ENCODE measurements around the gene GPR157. TPM values are rescaled to one million over a fixed set of nuclear protein-coding genes. Genes with fewer than 3 reads are reported as not detected.

Gene GPR157
- total RNA-seq, 2 donors from 2014 or later = 10.3 to 13.0 TPM

- no peak for DNase-seq (ENCODE audit: low spot score)
- Histone ChIP-seq H3K9me3 (no peaks in the 10 kb centered on the region), H3K36me3 (no peaks in the 10 kb centered on the region), H3K27ac (no peak overlapping the region), H3K4me1 (peaks cover 0 to 15% of the 10 kb centered on the region in 2 donors), H3K4me3 (no peak overlapping the region), H3K27me3 (no peaks in the 10 kb centered on the region)
- TF ChIP-seq CTCF (IDR thresholded peaks at IDR 0.05) = no peak
Observed at GRCh38 chr1:9080705-9081291, 48.1 kb downstream of the GPR157 start.

GRCh38 chr1:9079988-9080704 lies 48.8 kb downstream of the GPR157 start:
- no peak for TF ChIP-seq CTCF (IDR thresholded peaks at IDR 0.05)
- peaks cover 0 to 8% of the 10 kb centered on the region in 2 donors for H3K4me1 ChIP-seq

DNA sequence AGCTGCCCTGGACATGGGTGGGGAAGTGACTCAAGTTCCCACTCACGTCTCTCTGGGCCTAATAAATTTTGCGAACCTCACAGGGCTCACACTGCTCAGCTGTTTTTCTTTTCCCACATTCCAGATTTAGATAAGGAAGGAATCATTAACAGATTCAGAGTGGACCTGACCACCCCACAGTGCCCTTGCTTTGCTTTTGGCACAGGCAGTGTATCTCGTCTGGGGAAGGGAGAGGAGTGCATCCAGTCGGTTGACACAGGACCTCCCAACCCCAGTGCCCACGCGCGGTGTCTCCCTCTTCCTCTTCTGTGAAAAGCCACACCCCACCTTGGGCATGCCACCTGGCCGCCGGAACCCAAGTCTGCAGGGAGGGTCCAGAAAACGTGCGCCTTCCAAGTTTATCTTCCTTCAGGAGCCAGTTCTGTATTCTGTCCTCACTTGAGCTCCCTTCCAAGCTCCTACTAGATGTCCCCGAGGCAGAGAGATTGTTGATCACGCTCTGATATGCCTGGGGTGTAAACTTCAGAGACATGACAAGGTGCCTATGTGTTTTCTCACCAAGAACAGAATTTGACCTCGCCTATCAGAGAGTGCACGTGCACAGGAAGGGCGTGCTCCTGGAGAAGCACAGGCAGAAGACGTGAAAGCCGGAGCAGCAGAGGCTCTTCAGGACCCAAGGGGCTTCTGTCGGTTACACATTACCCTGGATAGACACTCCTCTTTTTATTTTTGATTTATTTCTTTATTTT lies 50.0 kb downstream of the GPR157 start:
- no peak for TF ChIP-seq CTCF (IDR thresholded peaks at IDR 0.05)
- Histone ChIP-seq H3K9me3 (no peaks in the 10 kb centered on the region), H3K36me3 (no peaks in the 10 kb centered on the region), H3K4me3 (no peak overlapping the region), H3K27ac (no peak overlapping the region), H3K27me3 (no peaks in the 10 kb centered on the region), H3K4me1 (no peaks in the 10 kb centered on the region)
- no peak for DNase-seq (ENCODE audit: low spot score)

More at GRCh38 chr1:9079988-9080704, 48.8 kb downstream of the GPR157 start:
- no peak for DNase-seq (ENCODE audit: low spot score)
- Histone ChIP-seq H3K9me3 (no peaks in the 10 kb centered on the region), H3K27ac (no peak overlapping the region), H3K27me3 (no peaks in the 10 kb centered on the region), H3K4me3 (no peak overlapping the region), H3K36me3 (no peaks in the 10 kb centered on the region)

- H3K27me3 ChIP-seq = no peaks in the 10 kb centered on the region
- no peak for DNase-seq (ENCODE audit: low spot score)
- no peak overlapping the region for H3K27ac ChIP-seq
- no peak for TF ChIP-seq CTCF (IDR thresholded peaks at IDR 0.05)
- no peaks in the 10 kb centered on the region for H3K36me3 ChIP-seq
- no peak overlapping the region for H3K4me3 ChIP-seq
- no peaks in the 10 kb centered on the region for H3K9me3 ChIP-seq
- no peaks in the 10 kb centered on the region for H3K4me1 ChIP-seq
Observed at GRCh38 chr1:9078015-9078751, 50.7 kb downstream of the GPR157 start.

DNA sequence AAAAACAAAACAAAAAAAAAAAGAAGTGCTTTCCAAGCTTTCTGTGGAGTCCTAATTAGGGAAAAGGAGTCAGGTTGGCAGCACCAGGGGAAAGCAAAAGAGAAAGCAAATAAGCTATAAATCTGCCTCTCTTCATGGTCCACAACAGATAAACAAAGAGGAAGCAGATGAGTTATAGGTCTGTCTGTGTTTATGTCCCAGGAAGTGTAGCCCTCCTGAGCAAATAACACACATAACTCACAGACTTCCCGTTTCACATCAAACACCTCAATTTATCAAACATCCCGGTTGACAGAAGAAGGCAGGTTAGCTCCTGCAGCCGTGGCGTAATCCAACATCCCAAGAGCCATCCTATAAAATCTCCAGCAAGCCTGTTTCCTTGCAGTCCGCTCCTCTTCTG lies 53.9 kb downstream of the GPR157 start:
- Histone ChIP-seq H3K4me1 (no peaks in the 10 kb centered on the region), H3K36me3 (no peaks in the 10 kb centered on the region), H3K27ac (no peak overlapping the region), H3K9me3 (no peaks in the 10 kb centered on the region), H3K4me3 (no peak overlapping the region), H3K27me3 (no peaks in the 10 kb centered on the region)
- no peak for DNase-seq (ENCODE audit: low spot score)
- no peak for TF ChIP-seq CTCF (IDR thresholded peaks at IDR 0.05)
